Adrenal gland (tissue), 5 donors: ENCODE measurements around the gene CELF5.

Source experiments
- CTCF ChIP-seq, 6 experiments: fragments of 450-650 bp in 4 of 6; fragments of 200-600 bp in 2 of 6; sonication (generic) in 1 of 6; IDR thresholded peaks; 1 replicate in 5 of 6; 2 replicates in 1 of 6; pipeline versions ENCODE4 v1.5.1 to v1.8.0; 2016 to 2021; ENCODE audit warnings: antibody characterized with exemption in 6 of 6, mild to moderate bottlenecking in 2 of 6, moderate library complexity in 1 of 6
- POLR2A ChIP-seq, 2 donors: fragments of 450-650 bp; IDR thresholded peaks; one replicate each; pipeline ENCODE4 v1.6.1; 2017; ENCODE audit warnings: antibody characterized with exemption in 2 of 2, mild to moderate bottlenecking in 2 of 2, moderate library complexity in 1 of 2
- donor health status: DM: no; HTN: no; CAD: no.

- TF ChIP-seq CTCF (IDR thresholded peaks at IDR 0.05) (no peak), POLR2A (IDR thresholded peaks at IDR 0.05) (no peak)
These were observed 26.8 kb downstream of the CELF5 start for GRCh38 chr19:3251229-3251628.
